Heart right ventricle (tissue), 16 donors: ENCODE results near the gene FUT2. TPM values are rescaled to one million over a fixed set of nuclear protein-coding genes. Genes with fewer than 3 reads are reported as not detected.

Source experiments
- ATAC-seq, 8 donors: fragments of 200-7000 bp; cut with Tn5 transposase; one replicate each; pipeline ENCODE4 v1.9.1; 2020; ENCODE audit warnings: mild to moderate bottlenecking in 8 of 8, moderate library complexity in 8 of 8, moderate number of reproducible peaks in 1 of 8
- DNase-seq, 2 donors: peaks; one replicate each; pipeline ENCODE4 v3.0.0-alpha.2; 2020
- H3K27ac ChIP-seq, 10 donors: fragments of 200-600 bp; sonication (generic) in 2 of 10; one replicate each; pipeline versions ENCODE4 v1.5.0 to v1.8.0; 2020 to 2022; ENCODE audit warnings: mild to moderate bottlenecking in 3 of 10
- H3K27me3 ChIP-seq, 7 donors: fragments of 200-600 bp; one replicate each; pipeline ENCODE4 v1.8.0; 2021 to 2022; ENCODE audit warnings: mild to moderate bottlenecking in 2 of 7
- H3K36me3 ChIP-seq, 9 donors: fragments of 200-600 bp; sonication (generic) in 1 of 9; one replicate each; pipeline versions ENCODE4 v1.5.0 to v1.8.0; 2020 to 2022; ENCODE audit warnings: mild to moderate bottlenecking in 2 of 9
- H3K4me1 ChIP-seq, 9 donors: fragments of 200-600 bp; sonication (generic) in 1 of 9; one replicate each; pipeline versions ENCODE4 v1.5.0 to v1.8.0; 2020 to 2022; ENCODE audit warnings: mild to moderate bottlenecking in 4 of 9
- H3K4me3 ChIP-seq, 10 donors: fragments of 200-600 bp; sonication (generic) in 2 of 10; one replicate each; pipeline versions ENCODE4 v1.5.0 to v1.8.0; 2020 to 2022; ENCODE audit warnings: mild to moderate bottlenecking in 7 of 10, moderate library complexity in 2 of 10
- H3K9me3 ChIP-seq, 11 donors: fragments of 200-600 bp in 10 of 11; sonication (generic) in 2 of 11; one replicate each; pipeline versions ENCODE4 v1.5.0 to v1.8.0; 2013 to 2022; ENCODE audit warnings: mild to moderate bottlenecking in 2 of 11, control low read depth in 1 of 11, moderate library complexity in 1 of 11
- CTCF ChIP-seq, 9 donors: fragments of 200-600 bp; sonication (generic) in 2 of 9; IDR thresholded peaks; one replicate each; pipeline versions ENCODE4 v1.5.0 to v1.8.0; 2021 to 2022; ENCODE audit warnings: antibody characterized with exemption in 9 of 9, mild to moderate bottlenecking in 5 of 9, moderate library complexity in 1 of 9
- WGBS, 2 donors: extraction: QIAGEN DNeasy Blood & Tissue Kit; methylation state at CpG; one replicate each; pipeline ENCODE4 v1.1.7; 2013; ENCODE audit warnings: inconsistent platforms in 1 of 2; 5-methylcytosine and 5-hydroxymethylcytosine counted together
- intact Hi-C, 10 donors: fragments of 100-400 bp; cut with DNase I; formaldehyde crosslinking; loops; one replicate each; pipeline versions ENCODE4 v1.11.1 to v1.14.2; 2022
- polyA plus RNA-seq, 2 donors: library from polyadenylated mRNA; stranded (reverse); fragments of 200-250 nt; gene quantifications; one replicate each; pipeline ENCODE4 v1.2.3, GENCODE V29; 2013
- total RNA-seq, 10 donors: library from RNA; stranded (reverse); fragmentation: NEBNext Ultra II Directional in 3 of 10; extraction: Animal tissue kit (Norgen Biotek cat#: 25700) in 3 of 10; gene quantifications; one replicate each; pipeline versions ENCODE4 v1.2.1 to v1.2.4, GENCODE V29; 2021 to 2023
- donor health status: Arrhythmogenic right ventricular cardiomyopathy.
- donor health status: ischemic (EF 13 %, LVEDD 7.1; RV severe dilation, severe dysfunction).
- donor health status: healthy with polysubstance abuse.
- donor health status: DM: no; HTN: yes; CAD: no.
- donor health status: DM: no; HTN: no; CAD: no.
- donor health status: ischemic (EF 25% LVEDD 6.9; RV normal size, moderate dysfunction).
- donor health status: ischemic (EF 25% LVEDD 5.7; RV mildly dilated, moderate dysfunction).
- donor health status: healthy.
- donor health status: DM: yes; HTN: yes; CAD: no.
- donor health status: Ischemic cardiomyopathy.
- donor health status: ischemic (EF 35%, LVEDD 5.7; RV mildly dilated, moderate dysfunction).
- donor health status: nonischemic (EF 11% LVEDD 7.7; RV severe dilation, severe dysfunction).
- donor health status: DM: yes; HTN: yes; CAD: no.
- donor health status: PGD.
- donor health status: ischemic (EF 29% LVEDD 5.4; RV normal size, mild dysfunction).
- donor health status: nonischemic (EF 23%, LVEDD 6.1; RV moderate dilation, normal function).

FUT2 gene
- total and polyA plus RNA-seq, 12 donors: 0.07 TPM; not detected in 11

DNA sequence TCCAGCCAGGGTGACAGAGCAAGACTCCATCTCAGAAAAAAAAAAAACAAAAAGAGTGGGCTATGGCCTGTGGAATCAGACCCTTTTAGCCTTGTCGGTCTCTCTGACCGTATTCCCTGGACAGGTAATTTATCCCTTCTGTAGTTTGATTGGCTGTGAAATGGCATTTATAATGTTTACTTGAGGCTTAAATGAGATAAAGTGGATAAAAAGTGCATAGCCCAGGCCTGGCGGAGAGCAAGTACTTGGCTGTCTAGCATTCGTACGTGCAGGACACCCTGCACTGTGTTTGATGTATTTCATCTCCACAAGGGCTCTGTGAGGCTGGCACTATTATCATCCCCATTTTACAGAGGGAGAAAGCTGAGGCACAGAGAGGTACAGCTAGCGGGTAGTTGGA is 30.0 kb upstream of the FUT2 start:
- intact Hi-C loops: no loop called here
- Histone ChIP-seq H3K27ac (no peak overlapping the region), H3K4me3 (no peak overlapping the region), H3K36me3 (no peaks in the 10 kb centered on the region), H3K27me3 (no peaks in the 10 kb centered on the region), H3K4me1 (peaks cover 0 to 7% (median 3%) of the 10 kb centered on the region in 9 donors), H3K9me3 (no peaks in the 10 kb centered on the region)
- ATAC-seq: no peak
- no peak for TF ChIP-seq CTCF (IDR thresholded peaks at IDR 0.05)
- WGBS, 2 donors: 93 to 96% methylated on average over 6 of the region's 6 CpGs
- DNase-seq: no peak

DNA sequence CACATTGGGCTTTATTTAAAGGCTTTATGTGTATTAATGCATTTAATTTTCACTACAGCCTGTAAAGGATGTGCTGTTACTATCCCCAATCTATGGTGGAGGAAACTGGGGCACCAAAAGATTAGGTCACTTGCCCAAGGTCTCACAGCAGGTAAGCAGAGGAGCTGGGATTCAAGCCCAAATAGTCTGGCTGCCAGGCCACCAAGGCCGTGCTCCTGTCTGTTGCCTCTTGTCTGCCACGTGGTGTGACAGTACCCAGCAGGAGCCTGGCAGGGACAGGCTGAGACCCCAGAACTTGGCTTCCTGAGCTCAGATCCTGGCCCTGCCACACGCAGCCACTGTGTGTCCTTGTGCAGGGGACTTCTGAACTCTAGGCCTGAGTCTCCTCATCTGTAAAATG is 27.4 kb upstream of the FUT2 start:
- WGBS, 2 donors: 79 to 84% methylated on average over 3 of the region's 3 CpGs
- no peak for TF ChIP-seq CTCF (IDR thresholded peaks at IDR 0.05)

GRCh38 chr19:48668761-48669160 is 27.0 kb upstream of the FUT2 start:
- no peak for TF ChIP-seq CTCF (IDR thresholded peaks at IDR 0.05)
- H3K4me3 ChIP-seq: no peak overlapping the region
- DNase-seq: no peak
- no peaks in the 10 kb centered on the region for H3K4me1 ChIP-seq
- H3K36me3 ChIP-seq: no peaks in the 10 kb centered on the region
- no peak overlapping the region for H3K27ac ChIP-seq
- H3K9me3 ChIP-seq: no peaks in the 10 kb centered on the region
- WGBS, 2 donors: 92 to 97% methylated on average over 2 of the region's 2 CpGs
- H3K27me3 ChIP-seq: peaks cover 0 to 2% (median 0%) of the 10 kb centered on the region in 7 donors
- ATAC-seq: no peak
- intact Hi-C loops: no loop called here

More for the DNA sequence above, 27.4 kb upstream of the FUT2 start:
- H3K36me3 ChIP-seq: no peaks in the 10 kb centered on the region
- ATAC-seq (no peak), DNase-seq (no peak)
- no peak overlapping the region for H3K27ac ChIP-seq
- no peak overlapping the region for H3K4me3 ChIP-seq
- H3K9me3 ChIP-seq: no peaks in the 10 kb centered on the region
- intact Hi-C loops: no loop called here
- no peaks in the 10 kb centered on the region for H3K4me1 ChIP-seq
- H3K27me3 ChIP-seq: no peaks in the 10 kb centered on the region

DNA sequence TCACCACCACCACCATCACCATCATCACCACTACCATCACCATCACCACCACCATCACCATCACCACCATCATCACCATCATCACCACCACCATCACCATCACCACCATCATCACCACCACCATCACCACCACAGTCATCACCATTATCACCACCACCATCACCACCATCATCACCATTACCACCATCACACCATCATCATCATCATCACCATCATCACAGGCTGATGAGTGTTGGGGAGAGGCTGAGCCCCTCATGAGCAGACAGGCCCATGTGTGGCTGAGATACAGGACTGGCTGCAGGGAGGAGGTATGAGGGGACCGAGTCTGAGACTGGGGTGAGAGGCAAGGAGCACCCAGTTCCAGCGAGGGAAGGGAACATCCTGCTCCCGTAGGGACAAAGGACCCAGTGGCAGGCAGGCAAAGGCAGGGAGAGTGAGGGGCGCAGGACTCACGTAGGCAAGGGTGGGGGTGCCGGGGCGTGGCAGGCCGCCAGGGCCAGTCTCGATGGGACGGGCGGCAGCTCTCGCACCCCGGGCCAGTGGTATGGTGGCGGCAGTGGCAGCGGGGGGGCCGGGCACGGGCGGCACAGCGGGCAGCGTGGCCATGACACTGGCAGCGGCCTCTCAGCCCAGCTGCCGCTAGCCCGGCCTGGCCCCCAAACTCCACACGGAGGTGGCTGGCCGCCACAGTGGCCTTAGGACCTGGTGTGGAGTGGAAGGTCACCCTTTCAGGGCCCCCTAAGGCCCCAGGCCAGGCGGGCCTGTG is 25.7 kb upstream of the FUT2 start:
- Histone ChIP-seq H3K4me1 (peaks cover 0 to 3% (median 2%) of the 10 kb centered on the region in 9 donors), H3K27ac (no peak overlapping the region), H3K9me3 (no peaks in the 10 kb centered on the region), H3K27me3 (peaks cover 0 to 5% (median 0%) of the 10 kb centered on the region in 7 donors), H3K36me3 (no peaks in the 10 kb centered on the region), H3K4me3 (no peak overlapping the region)
- no peak for DNase-seq
- no peak for TF ChIP-seq CTCF (IDR thresholded peaks at IDR 0.05)
- intact Hi-C loops: loop anchor here in 6 of 10 donors (10.0 kb wide), 4 partner anchors 65 to 175 kb away; partner anchors contain the start of gene HSD17B14 (in 1 of the 6)
- ATAC-seq: no peak
- WGBS, 2 donors: 94 to 96% methylated on average over 26 of the region's 26 CpGs
